ENCODE results near the gene COX7B2.

GRCh38 chr4:46954643-46955042, 45.6 kb upstream of the COX7B2 start:
- TF ChIP-seq CTCF (conservative IDR thresholded peaks at IDR 0.05; ENCODE audit: low read depth, low read length), result no peak
- no peak for TF ChIP-seq EZH2 (IDR thresholded peaks at IDR 0.05; ENCODE audit: low read length, unreplicated experiment)
- no peak for TF ChIP-seq EZH2phosphoT487 (IDR thresholded peaks at IDR 0.05; ENCODE audit: borderline replicate concordance, low read length)
